Measurements from ENCODE around the gene NUP188. TPM values are rescaled to one million over a fixed set of nuclear protein-coding genes. Genes with fewer than 3 reads are reported as not detected.

NUP188 gene
- total RNA-seq, 1 donor: 30.0 TPM

- peaks cover 29% of the 10 kb centered on the region for H3K79me2 ChIP-seq (ENCODE audit: insufficient read depth, low read length)
- H3K4me3 ChIP-seq (ENCODE audit: insufficient read depth, low read length): peak overlapping the region; percentile 80
- peaks cover 16% of the 10 kb centered on the region for H3K4me1 ChIP-seq (ENCODE audit: insufficient read depth, low read length)
- peak; percentile 92 for DNase-seq (ENCODE audit: insufficient read length, low spot score, missing footprints)
- H3K9me3 ChIP-seq (ENCODE audit: low read depth, low read length): no peaks in the 10 kb centered on the region
- TF ChIP-seq, protein P1, sequence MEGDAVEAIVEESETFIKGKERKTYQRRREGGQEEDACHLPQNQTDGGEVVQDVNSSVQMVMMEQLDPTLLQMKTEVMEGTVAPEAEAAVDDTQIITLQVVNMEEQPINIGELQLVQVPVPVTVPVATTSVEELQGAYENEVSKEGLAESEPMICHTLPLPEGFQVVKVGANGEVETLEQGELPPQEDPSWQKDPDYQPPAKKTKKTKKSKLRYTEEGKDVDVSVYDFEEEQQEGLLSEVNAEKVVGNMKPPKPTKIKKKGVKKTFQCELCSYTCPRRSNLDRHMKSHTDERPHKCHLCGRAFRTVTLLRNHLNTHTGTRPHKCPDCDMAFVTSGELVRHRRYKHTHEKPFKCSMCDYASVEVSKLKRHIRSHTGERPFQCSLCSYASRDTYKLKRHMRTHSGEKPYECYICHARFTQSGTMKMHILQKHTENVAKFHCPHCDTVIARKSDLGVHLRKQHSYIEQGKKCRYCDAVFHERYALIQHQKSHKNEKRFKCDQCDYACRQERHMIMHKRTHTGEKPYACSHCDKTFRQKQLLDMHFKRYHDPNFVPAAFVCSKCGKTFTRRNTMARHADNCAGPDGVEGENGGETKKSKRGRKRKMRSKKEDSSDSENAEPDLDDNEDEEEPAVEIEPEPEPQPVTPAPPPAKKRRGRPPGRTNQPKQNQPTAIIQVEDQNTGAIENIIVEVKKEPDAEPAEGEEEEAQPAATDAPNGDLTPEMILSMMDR (IDR thresholded peaks at IDR 0.05; ENCODE audit: extremely low read depth, low read depth, low read length): no peak
- no peak overlapping the region for H2AFZ ChIP-seq (ENCODE audit: low read length)
- no peak overlapping the region for H3K27ac ChIP-seq (ENCODE audit: low read depth, low read length)
- no peaks in the 10 kb centered on the region for H3K36me3 ChIP-seq (ENCODE audit: insufficient read depth, low read length)
- peak overlapping the region; percentile 90 for H3K4me2 ChIP-seq (ENCODE audit: insufficient read depth, low read length)
- peaks cover 13% of the 10 kb centered on the region for H4K20me1 ChIP-seq (ENCODE audit: insufficient read depth, low read length)
- no peaks in the 10 kb centered on the region for H3K27me3 ChIP-seq (ENCODE audit: insufficient read depth, low read length)
Measured at GRCh38 chr9:129026442-129027223, 79.1 kb downstream of the NUP188 start.

GRCh38 chr9:129027224-129027684 lies 79.8 kb downstream of the NUP188 start:
- H3K4me3 ChIP-seq (ENCODE audit: insufficient read depth, low read length): peak overlapping the region; percentile 80
- peaks cover 27% of the 10 kb centered on the region for H3K79me2 ChIP-seq (ENCODE audit: insufficient read depth, low read length)
- peak overlapping the region; percentile 60 for H2AFZ ChIP-seq (ENCODE audit: low read length)
- peaks cover 13% of the 10 kb centered on the region for H4K20me1 ChIP-seq (ENCODE audit: insufficient read depth, low read length)
- H3K4me1 ChIP-seq (ENCODE audit: insufficient read depth, low read length): peaks cover 16% of the 10 kb centered on the region
- H3K27ac ChIP-seq (ENCODE audit: low read depth, low read length): peak overlapping the region; percentile 37
- H3K27me3 ChIP-seq (ENCODE audit: insufficient read depth, low read length): no peaks in the 10 kb centered on the region
- DNase-seq (ENCODE audit: insufficient read length, low spot score, missing footprints): peak; percentile 88
- no peaks in the 10 kb centered on the region for H3K36me3 ChIP-seq (ENCODE audit: insufficient read depth, low read length)
- H3K4me2 ChIP-seq (ENCODE audit: insufficient read depth, low read length): peak overlapping the region; percentile 90
- TF ChIP-seq, protein P1 (IDR thresholded peaks at IDR 0.05; ENCODE audit: extremely low read depth, low read depth, low read length): no peak
- no peaks in the 10 kb centered on the region for H3K9me3 ChIP-seq (ENCODE audit: low read depth, low read length)

DNA sequence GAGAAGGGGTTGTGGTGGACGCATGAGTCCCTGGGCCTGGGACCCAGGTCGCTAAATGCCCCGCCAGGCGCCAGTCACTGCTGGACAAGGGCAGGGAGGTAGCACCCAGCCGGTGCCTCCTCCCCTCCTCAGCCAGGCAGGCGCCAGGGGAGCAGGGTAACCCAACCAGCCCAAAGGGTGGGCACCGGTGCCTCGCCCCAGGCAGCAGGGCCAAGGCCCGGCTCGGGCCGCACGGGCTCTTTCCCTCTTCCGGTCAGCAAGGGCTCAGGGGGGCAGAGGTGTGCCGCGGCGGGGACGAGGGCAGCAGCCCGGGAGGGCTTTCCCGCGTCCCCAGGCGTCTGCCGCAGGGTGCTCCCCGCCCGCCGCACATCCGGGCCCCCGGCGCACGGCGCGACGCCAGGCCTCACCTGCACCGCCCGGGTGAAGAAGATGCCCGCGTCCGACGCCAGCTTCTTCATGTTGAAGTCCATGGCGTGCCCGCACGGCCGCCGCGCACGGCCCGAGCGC lies 80.2 kb downstream of the NUP188 start:
- Histone ChIP-seq H3K36me3 (ENCODE audit: insufficient read depth, low read length) (no peaks in the 10 kb centered on the region), H4K20me1 (ENCODE audit: insufficient read depth, low read length) (peaks cover 12% of the 10 kb centered on the region), H2AFZ (ENCODE audit: low read length) (peak overlapping the region; percentile 60), H3K4me1 (ENCODE audit: insufficient read depth, low read length) (peaks cover 16% of the 10 kb centered on the region), H3K4me2 (ENCODE audit: insufficient read depth, low read length) (peak overlapping the region; percentile 90), H3K9me3 (ENCODE audit: low read depth, low read length) (no peaks in the 10 kb centered on the region), H3K79me2 (ENCODE audit: insufficient read depth, low read length) (peaks cover 25% of the 10 kb centered on the region), H3K4me3 (ENCODE audit: insufficient read depth, low read length) (peak overlapping the region; percentile 80), H3K27me3 (ENCODE audit: insufficient read depth, low read length) (no peaks in the 10 kb centered on the region), H3K27ac (ENCODE audit: low read depth, low read length) (peak overlapping the region; percentile 37)
- peak; percentile 93 for DNase-seq (ENCODE audit: insufficient read length, low spot score, missing footprints)
- TF ChIP-seq, protein P1 (IDR thresholded peaks at IDR 0.05; ENCODE audit: extremely low read depth, low read depth, low read length): no peak

Measured in osteoblast (primary cell).